ENCODE data around the gene SERPINA4.

DNA sequence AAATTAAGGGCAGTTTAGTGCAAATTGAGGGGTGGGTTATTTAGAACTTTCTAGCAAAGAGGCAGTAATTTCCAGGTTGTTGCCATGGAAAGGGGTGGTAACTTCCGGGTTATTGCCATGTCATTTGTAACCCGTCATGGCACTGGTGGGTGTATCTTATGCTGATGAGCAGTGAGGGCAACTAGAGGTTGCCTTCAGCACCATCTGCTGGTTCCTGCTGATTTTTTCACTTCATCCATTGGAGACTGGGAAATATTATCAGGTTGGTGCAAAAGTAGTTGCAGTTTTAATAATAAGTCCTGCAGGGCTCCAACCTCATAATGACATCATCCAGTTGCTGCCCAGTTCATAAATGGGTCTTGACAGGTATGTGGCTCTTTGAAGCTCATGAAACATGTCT is 24.4 kb upstream of the SERPINA4 start:
- TF ChIP-seq GATA2 (IDR thresholded peaks at IDR 0.05; ENCODE audit: low read depth, low read length) (no peak), GATA3 (IDR thresholded peaks at IDR 0.05; ENCODE audit: low read depth, low read length) (no peak)
